ENCODE results near the gene NPHP4. TPM values are rescaled to one million over a fixed set of nuclear protein-coding genes. Genes with fewer than 3 reads are reported as not detected.

Gene NPHP4
- total and polyA plus RNA-seq, 4 donors, result 1.7 to 5.6 (median 3.5) TPM

DNA sequence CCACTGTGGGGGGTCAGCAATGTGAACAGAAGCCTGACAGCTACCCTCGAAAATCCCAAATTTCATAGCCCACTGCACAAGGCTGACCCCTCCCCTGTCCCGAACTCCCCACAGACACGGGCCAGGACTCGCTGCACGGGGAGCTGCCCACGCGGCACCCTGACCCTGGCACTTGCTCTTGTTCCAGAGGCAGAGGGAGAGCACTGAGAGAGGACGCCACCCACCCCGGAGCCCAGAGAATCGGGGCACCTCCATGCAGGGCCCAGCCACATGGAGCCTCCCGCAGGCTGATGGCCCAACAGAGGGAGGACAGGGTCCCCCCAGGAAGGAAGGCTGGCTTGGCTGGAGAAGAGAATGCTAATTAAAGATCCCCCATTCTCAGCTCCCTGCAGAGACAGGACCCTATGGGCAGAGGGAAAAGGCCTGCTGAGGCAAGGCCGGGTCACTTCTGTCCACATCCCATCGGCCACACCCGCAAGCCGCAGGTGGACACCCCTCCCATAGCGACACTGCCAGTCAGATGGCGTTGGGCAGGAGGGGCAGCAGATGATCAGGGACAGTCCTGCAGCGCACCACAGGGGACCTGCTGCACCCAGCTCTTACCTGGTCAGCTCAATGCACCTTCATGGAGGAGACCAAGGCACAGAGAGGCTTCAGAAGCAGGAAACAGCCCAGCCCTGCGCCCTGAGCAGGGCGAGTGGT, 136.9 kb downstream of the NPHP4 start:
- Histone ChIP-seq H3K9ac (ENCODE audit: low read depth in 1 of 2, low read length in 2 of 2) (no peak overlapping the region), H3K4me3 (ENCODE audit: low read depth in 1 of 3, low read length in 3 of 3) (no peak overlapping the region), H3K36me3 (ENCODE audit: control insufficient read depth in 4 of 4, insufficient read depth in 3 of 4, low read depth in 1 of 4, low read length in 3 of 4) (no peaks in the 10 kb centered on the region), H3K9me3 (ENCODE audit: control insufficient read depth in 4 of 4, low read length in 3 of 4) (no peaks in the 10 kb centered on the region), H3K27me3 (ENCODE audit: control insufficient read depth in 4 of 4, insufficient read depth in 4 of 4, low read length in 3 of 4) (no peaks in the 10 kb centered on the region), H3K4me1 (ENCODE audit: control insufficient read depth in 4 of 4, insufficient read depth in 4 of 4, low read length in 3 of 4) (no peaks in the 10 kb centered on the region), H3K27ac (ENCODE audit: low read depth in 1 of 2, low read length in 2 of 2) (no peak overlapping the region)
- no peak for DNase-seq (ENCODE audit: low spot score)
- TF ChIP-seq FOXA1 (IDR thresholded peaks at IDR 0.05), result no peak
- TF ChIP-seq ATF3 (IDR thresholded peaks at IDR 0.05), result no peak
- TF ChIP-seq NR2F2 (IDR thresholded peaks at IDR 0.05), result no peak
- no peak for TF ChIP-seq REST (IDR thresholded peaks at IDR 0.05)
- TF ChIP-seq EGR1 (IDR thresholded peaks at IDR 0.05; ENCODE audit: low read depth in 2 of 2), result no peak
- TF ChIP-seq SP1 (IDR thresholded peaks at IDR 0.05), result no peak
- TF ChIP-seq RXRA (IDR thresholded peaks at IDR 0.05), result no peak
- no peak for TF ChIP-seq HNF4G (IDR thresholded peaks at IDR 0.05)
- no peak for TF ChIP-seq TAF1 (conservative IDR thresholded peaks at IDR 0.05)
- WGBS, result 87% methylated on average over 20 of the region's 20 CpGs

DNA sequence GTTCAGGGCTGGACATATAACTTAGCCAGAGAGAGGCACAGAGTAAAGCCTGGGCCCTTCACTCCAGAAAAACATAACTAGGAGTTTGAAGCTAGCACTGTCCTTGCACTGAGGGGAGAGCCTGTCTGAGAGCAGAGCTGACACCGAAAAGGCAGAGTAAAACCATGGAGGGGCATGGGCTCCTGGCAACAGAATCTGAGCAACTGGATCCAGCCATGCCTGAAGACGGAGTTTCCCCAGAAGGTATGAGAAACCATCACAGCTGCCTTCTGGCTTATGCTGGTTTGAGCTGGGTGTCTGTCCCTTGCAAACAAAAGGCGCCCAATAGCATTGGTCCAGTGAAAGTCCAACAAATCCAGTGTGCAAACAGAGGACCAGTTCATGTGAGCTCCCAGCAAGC, 137.5 kb downstream of the NPHP4 start:
- no peak overlapping the region for H3K27ac ChIP-seq (ENCODE audit: low read depth in 1 of 2, low read length in 2 of 2)
- WGBS, result 91% methylated on average over 3 of the region's 3 CpGs
- no peaks in the 10 kb centered on the region for H3K9me3 ChIP-seq (ENCODE audit: control insufficient read depth in 4 of 4, low read length in 3 of 4)
- TF ChIP-seq, protein P1, sequence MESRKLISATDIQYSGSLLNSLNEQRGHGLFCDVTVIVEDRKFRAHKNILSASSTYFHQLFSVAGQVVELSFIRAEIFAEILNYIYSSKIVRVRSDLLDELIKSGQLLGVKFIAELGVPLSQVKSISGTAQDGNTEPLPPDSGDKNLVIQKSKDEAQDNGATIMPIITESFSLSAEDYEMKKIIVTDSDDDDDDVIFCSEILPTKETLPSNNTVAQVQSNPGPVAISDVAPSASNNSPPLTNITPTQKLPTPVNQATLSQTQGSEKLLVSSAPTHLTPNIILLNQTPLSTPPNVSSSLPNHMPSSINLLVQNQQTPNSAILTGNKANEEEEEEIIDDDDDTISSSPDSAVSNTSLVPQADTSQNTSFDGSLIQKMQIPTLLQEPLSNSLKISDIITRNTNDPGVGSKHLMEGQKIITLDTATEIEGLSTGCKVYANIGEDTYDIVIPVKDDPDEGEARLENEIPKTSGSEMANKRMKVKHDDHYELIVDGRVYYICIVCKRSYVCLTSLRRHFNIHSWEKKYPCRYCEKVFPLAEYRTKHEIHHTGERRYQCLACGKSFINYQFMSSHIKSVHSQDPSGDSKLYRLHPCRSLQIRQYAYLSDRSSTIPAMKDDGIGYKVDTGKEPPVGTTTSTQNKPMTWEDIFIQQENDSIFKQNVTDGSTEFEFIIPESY (IDR thresholded peaks at IDR 0.05), result no peak
- TF ChIP-seq TAF1 (conservative IDR thresholded peaks at IDR 0.05) (no peak), RXRA (IDR thresholded peaks at IDR 0.05) (no peak), RAD21 (IDR thresholded peaks at IDR 0.05) (no peak), YY1 (IDR thresholded peaks at IDR 0.05) (no peak), MAX (IDR thresholded peaks at IDR 0.05) (no peak), FOXA1 (IDR thresholded peaks at IDR 0.05) (no peak), ATF3 (IDR thresholded peaks at IDR 0.05) (no peak), EGR1 (IDR thresholded peaks at IDR 0.05; ENCODE audit: low read depth in 2 of 2) (no peak), HNF4G (IDR thresholded peaks at IDR 0.05) (no peak), REST (IDR thresholded peaks at IDR 0.05) (no peak), SP1 (IDR thresholded peaks at IDR 0.05) (no peak), HNF4A (conservative IDR thresholded peaks at IDR 0.05) (no peak), NR2F2 (IDR thresholded peaks at IDR 0.05) (no peak), GABPA (IDR thresholded peaks at IDR 0.05 in 1 of 2, conservative IDR thresholded peaks at IDR 0.05 in 1 of 2) (no peak)
- TF ChIP-seq, protein P2, sequence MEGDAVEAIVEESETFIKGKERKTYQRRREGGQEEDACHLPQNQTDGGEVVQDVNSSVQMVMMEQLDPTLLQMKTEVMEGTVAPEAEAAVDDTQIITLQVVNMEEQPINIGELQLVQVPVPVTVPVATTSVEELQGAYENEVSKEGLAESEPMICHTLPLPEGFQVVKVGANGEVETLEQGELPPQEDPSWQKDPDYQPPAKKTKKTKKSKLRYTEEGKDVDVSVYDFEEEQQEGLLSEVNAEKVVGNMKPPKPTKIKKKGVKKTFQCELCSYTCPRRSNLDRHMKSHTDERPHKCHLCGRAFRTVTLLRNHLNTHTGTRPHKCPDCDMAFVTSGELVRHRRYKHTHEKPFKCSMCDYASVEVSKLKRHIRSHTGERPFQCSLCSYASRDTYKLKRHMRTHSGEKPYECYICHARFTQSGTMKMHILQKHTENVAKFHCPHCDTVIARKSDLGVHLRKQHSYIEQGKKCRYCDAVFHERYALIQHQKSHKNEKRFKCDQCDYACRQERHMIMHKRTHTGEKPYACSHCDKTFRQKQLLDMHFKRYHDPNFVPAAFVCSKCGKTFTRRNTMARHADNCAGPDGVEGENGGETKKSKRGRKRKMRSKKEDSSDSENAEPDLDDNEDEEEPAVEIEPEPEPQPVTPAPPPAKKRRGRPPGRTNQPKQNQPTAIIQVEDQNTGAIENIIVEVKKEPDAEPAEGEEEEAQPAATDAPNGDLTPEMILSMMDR (IDR thresholded peaks at IDR 0.05; ENCODE audit: low read depth, low read length, missing input control), result no peak
- no peaks in the 10 kb centered on the region for H3K27me3 ChIP-seq (ENCODE audit: control insufficient read depth in 4 of 4, insufficient read depth in 4 of 4, low read length in 3 of 4)
- no peak overlapping the region for H3K4me3 ChIP-seq (ENCODE audit: low read depth in 1 of 3, low read length in 3 of 3)
- DNase-seq (ENCODE audit: low spot score), result no peak
- H3K36me3 ChIP-seq (ENCODE audit: control insufficient read depth in 4 of 4, insufficient read depth in 3 of 4, low read depth in 1 of 4, low read length in 3 of 4), result no peaks in the 10 kb centered on the region
- H3K9ac ChIP-seq (ENCODE audit: low read depth in 1 of 2, low read length in 2 of 2), result no peak overlapping the region
- H3K4me1 ChIP-seq (ENCODE audit: control insufficient read depth in 4 of 4, insufficient read depth in 4 of 4, low read length in 3 of 4), result no peaks in the 10 kb centered on the region

Data from liver (tissue), 9 donors.